ENCODE data around the gene SPTY2D1.
"Not testable (repeated sequence)": the region's sequence is repeated elsewhere in the genome, so short reads cannot be mapped to it uniquely, and the experiment has no call there.

The SPTY2D1 gene

GRCh38 chr11:18634140-18635032 is at the start of gene SPTY2D1:
Gene SPTY2D1, minus strand, starts transcription at chr11:18634342. Its CDS starts 85 bp downstream, at chr11:18634257.
- TF ChIP-seq, protein P1, sequence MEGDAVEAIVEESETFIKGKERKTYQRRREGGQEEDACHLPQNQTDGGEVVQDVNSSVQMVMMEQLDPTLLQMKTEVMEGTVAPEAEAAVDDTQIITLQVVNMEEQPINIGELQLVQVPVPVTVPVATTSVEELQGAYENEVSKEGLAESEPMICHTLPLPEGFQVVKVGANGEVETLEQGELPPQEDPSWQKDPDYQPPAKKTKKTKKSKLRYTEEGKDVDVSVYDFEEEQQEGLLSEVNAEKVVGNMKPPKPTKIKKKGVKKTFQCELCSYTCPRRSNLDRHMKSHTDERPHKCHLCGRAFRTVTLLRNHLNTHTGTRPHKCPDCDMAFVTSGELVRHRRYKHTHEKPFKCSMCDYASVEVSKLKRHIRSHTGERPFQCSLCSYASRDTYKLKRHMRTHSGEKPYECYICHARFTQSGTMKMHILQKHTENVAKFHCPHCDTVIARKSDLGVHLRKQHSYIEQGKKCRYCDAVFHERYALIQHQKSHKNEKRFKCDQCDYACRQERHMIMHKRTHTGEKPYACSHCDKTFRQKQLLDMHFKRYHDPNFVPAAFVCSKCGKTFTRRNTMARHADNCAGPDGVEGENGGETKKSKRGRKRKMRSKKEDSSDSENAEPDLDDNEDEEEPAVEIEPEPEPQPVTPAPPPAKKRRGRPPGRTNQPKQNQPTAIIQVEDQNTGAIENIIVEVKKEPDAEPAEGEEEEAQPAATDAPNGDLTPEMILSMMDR (conservative IDR thresholded peaks at IDR 0.05; ENCODE audit: low read depth), result no peak
- H3K27ac ChIP-seq, result peak within 1 kb of the TSS; percentile 87
- CTCF ChIA-PET, result interaction anchor here (0.6 to 0.9 kb wide), 3 partner anchors 33 to 97 kb away, joined by 3 to 5 read pairs (median 3); no protein-coding TSS in a partner anchor
- POLR2A ChIA-PET (ENCODE audit: low non-redundant PET), result interaction anchor here (0.5 to 1.1 kb wide), 3 partner anchors 43 to 53 kb away, joined by 3 to 6 read pairs (median 4); partner anchors contain the start of gene UEVLD
- DNase-seq (ENCODE audit: low spot score), result peak; percentile 96

- ChIA-PET POLR2A (ENCODE audit: low non-redundant PET) (no interaction called here), CTCF (interaction anchor here (0.7 kb wide), 1 partner anchor 18 kb away, joined by 3 read pairs; no protein-coding TSS in a partner anchor)
- DNase-seq (ENCODE audit: low spot score), result no peak
- TF ChIP-seq, protein P1 (conservative IDR thresholded peaks at IDR 0.05; ENCODE audit: low read depth), result no peak
- H3K27ac ChIP-seq, result no peak overlapping the region
Measured at GRCh38 chr11:18682466-18682865, 48.3 kb upstream of the SPTY2D1 start.

DNA sequence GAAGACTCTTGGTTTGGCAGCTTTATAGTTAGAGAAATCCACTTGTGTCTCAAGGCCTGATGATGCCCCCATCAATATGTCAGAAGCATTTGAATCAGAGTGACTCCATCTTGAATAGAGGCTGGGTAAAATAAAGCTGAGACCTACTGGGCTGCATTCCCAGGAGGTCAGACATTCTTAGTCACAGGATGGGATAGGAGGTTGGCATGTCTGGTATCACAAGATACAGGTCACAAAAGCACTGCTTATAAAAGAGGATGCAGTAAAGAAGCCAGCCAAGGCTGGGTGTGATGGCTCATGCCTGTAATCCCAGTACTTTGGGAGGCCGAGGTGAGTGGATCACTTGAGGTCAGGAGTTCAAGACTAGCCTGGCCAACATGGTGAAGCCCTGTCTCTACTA is 47.8 kb upstream of the SPTY2D1 start:
- CTCF ChIA-PET; DNase-seq (ENCODE audit: low spot score); POLR2A ChIA-PET (ENCODE audit: low non-redundant PET); H3K27ac ChIP-seq: not testable (repeated sequence)

- POLR2A ChIA-PET (ENCODE audit: low non-redundant PET), result interaction anchor here (1.0 kb wide), 1 partner anchor 43 kb away, joined by 6 read pairs; the partner anchor contains the start of gene SPTY2D1
- CTCF ChIA-PET, result no interaction called here
- TF ChIP-seq, protein P1 (conservative IDR thresholded peaks at IDR 0.05; ENCODE audit: low read depth), result no peak
- no peak for DNase-seq (ENCODE audit: low spot score)
- H3K27ac ChIP-seq, result peak overlapping the region; percentile 44; the same call in 1 of the 2 replicates
Measured at GRCh38 chr11:18677560-18677959, 43.4 kb upstream of the SPTY2D1 start.

- POLR2A ChIA-PET (ENCODE audit: low non-redundant PET), result interaction anchor here (0.7 to 1.0 kb wide), 2 partner anchors 42 to 364 kb away, joined by 6 read pairs; partner anchors contain the start of gene SPTY2D1
- peak; percentile 65 for DNase-seq (ENCODE audit: low spot score)
- H3K27ac ChIP-seq, result peak overlapping the region; percentile 44; the same call in 1 of the 2 replicates
- CTCF ChIA-PET, result interaction anchor here (0.6 kb wide), 2 partner anchors 342 to 914 kb away, joined by 3 to 9 read pairs; no protein-coding TSS in a partner anchor
- TF ChIP-seq, protein P1 (conservative IDR thresholded peaks at IDR 0.05; ENCODE audit: low read depth), result no peak
Measured at GRCh38 chr11:18676803-18677202, 42.7 kb upstream of the SPTY2D1 start.

DNA sequence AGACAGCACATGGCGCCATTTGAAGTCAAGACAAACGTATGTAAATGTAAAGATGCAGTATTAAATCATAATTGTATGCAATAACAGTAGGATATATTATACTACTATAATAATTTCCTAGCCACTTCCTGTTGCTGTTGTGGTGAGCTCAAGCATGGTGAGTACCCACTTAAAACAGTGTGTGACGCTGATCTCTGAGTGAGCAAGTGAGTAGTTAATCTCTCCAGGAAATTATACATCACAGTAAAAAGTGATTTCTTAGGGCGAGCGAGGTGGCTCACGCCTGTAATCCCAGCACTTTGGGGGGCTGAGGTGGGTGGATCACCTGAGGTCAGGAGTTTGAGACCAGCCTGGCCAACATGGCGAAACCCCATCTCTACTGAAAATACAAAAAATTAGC is 38.1 kb upstream of the SPTY2D1 start:
- POLR2A ChIA-PET (ENCODE audit: low non-redundant PET); H3K27ac ChIP-seq; DNase-seq (ENCODE audit: low spot score): not testable (repeated sequence)
- CTCF ChIA-PET, result interaction anchor here (0.6 to 1.6 kb wide), 2 partner anchors 21 to 1108 kb away, joined by 3 to 7 read pairs; no protein-coding TSS in a partner anchor

DNA sequence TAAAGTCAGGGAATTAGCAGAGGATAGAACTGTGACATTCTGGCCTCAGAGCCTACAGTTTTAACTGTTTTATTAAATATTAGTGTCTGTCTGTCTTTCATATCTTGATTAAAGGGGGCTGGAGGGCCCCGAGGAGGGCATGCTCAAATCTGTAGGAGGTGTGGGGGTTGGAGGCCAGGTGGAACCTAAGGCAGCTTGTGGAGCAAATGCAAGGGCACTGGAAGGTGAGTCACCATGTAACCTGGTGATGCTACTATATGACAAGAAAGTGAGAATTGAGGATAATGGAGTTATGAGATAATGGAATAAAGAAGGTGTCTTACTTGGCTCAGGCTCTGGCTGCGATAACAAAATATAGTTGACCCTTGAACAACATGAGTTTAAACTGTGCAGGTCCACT is 37.1 kb upstream of the SPTY2D1 start:
- CTCF ChIA-PET, result interaction anchor here (0.6 kb wide), 1 partner anchor 301 kb away, joined by 3 read pairs; no protein-coding TSS in a partner anchor
- POLR2A ChIA-PET (ENCODE audit: low non-redundant PET), result no interaction called here
- no peak for DNase-seq (ENCODE audit: low spot score)
- no peak overlapping the region for H3K27ac ChIP-seq
- TF ChIP-seq, protein P1 (conservative IDR thresholded peaks at IDR 0.05; ENCODE audit: low read depth), result no peak
